NCI-H2227 (cell line): Measurements from ENCODE around the gene ZNF521.
A peak's percentile ranks its signal among the peaks of the same experiment; 100 is the strongest.

ENCODE experiments used
- DNase-seq: peaks from one replicate; lab custom pipeline; 2025; ENCODE audit not compliant: unreplicated experiment; lab: John Stamatoyannopoulos, UW

The ZNF521 gene

DNA sequence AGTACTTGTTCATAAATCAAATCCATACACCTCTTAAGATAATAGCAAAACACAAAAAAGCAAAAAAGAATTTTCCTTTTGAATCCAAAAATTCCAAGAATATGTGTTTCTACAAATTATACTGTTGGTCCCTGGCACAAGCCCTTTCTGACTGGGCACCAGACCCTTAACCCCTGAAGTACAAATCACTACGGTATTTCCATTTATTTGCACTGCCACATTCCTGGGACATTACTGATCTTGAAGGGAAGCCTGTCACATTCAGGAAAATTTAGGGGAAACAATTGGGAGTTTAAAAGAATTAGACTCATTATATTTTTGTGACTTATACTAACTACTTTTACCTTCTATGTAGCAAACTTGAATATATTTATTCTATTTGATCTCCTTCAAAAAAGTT lies 98.8 kb downstream of the ZNF521 start:
- DNase-seq = no peak

DNA sequence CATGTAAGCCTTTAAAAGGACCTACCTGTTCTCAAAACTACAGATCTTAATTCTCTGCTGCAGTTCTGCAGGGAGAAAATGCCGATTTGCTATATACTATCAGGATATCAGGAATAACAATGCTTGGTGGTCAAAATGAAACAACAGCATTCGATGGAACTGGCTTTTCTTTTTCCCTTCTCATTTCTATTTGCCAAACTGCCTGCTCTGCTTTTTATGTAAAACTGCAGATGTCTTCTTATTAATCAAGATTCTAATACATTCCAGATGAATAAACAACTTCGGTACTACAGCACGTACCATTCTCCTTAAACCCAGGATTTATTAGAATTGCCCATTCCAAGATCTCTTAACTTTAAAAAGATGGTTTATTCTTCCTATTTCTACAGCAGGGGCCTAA lies 100.9 kb downstream of the ZNF521 start:
- no peak for DNase-seq

DNA sequence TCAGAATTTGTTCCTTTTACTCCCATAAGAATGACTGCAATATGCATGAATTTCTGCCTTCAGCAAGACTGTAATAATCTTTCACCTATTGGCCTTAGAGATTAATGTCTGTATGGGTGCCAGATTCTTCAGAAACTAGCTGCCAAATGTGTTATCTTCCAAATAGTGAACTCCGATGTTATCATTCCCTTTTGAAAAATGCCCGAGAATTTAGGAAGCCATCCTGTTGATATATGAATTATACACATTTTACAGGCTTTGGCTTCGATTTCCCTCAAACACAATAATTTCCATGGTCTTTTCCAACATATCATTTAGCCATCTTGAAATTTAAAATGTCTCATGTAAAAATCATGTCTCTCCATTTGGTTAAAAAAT lies 101.5 kb downstream of the ZNF521 start:
- DNase-seq = no peak

DNA sequence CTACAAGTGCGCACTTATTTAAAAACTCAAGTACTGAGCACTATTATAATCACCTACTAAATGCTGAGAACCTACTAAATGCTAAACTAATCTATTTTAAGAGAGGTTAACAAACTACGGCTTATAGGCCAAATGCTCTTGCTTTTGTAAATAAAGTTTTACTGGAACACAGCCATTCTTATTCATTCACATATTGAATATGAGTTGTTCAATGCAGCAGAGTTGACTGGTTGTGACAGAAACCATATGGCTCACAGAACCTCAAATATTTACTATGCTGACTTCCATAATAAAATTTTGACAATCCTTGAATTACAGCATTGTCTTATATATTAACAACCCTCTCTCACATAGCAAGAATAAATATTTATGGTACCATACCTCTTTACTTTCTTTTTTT lies 103.2 kb downstream of the ZNF521 start:
- no peak for DNase-seq

DNA sequence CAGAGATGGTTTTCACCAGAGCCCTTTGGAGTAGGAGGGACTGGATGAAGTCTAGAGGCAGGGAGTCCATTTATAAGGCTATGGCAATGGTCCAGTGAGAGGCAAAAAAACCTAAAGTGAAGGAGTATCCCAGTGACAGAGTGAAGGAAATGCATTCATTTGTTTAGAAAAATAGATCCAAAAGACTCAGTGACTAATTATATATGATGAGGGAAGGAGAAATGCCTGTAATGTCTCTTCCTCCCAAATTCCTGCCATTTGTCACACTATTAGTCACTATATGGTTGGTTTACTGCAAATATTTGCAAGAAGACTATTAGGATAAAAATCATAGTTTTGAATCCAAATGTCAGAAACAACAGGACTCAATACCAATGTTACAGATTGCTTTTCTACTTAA lies 104.2 kb downstream of the ZNF521 start:
- DNase-seq = no peak

DNA sequence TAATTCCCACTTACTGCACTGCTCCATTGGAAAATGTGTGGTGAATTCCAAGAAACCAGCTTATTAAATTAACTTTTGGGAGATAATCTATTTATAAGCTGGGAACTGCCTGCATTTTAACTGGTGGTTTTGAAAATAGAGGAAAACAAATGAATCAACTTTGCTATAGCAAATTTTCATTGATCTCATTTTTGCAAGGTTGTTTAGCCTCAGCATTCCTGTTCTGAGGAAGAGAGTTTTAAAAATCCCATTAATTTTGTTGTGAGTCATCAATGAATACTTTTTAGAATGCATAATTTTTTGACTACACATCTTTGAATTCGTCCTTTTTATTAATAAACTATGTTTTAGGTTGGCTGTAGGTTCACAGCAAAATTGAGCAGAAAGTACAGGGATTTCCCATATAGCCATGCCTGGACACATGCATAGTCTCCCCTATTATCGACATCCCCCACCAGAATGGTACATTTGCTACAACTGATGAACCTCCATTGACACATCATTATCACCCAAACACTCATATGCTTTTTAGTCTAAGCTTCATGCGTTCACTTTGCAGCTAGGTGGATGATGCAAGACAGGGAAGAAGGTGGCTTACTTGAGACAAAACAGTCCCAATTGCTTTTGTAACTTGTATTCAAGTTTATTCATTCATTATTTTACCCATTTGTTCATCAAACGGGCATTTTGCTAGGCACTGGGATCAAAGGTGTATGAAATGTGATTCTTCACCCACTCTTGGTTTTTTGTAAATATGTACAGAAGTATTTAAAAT lies 106.9 kb downstream of the ZNF521 start:
- no peak for DNase-seq

DNA sequence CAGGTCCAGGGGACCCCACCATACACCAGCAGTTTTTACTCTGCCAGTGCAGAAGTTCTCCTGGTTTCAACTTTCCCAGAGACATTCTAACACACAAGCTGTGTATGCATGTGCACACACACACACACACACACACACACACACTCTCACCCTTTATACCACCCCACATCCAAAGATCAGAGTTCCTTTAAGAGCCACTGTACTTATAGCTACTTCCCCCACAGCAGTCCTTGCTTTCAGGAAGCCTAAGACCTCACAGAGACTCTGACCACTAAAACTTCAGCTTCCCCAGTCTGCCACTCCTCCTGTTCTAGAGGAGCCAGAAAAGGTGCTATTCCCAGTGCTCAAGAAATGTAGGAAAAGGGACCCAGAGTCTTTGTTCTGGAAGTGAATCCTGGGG lies 107.8 kb downstream of the ZNF521 start:
- no peak for DNase-seq

DNA sequence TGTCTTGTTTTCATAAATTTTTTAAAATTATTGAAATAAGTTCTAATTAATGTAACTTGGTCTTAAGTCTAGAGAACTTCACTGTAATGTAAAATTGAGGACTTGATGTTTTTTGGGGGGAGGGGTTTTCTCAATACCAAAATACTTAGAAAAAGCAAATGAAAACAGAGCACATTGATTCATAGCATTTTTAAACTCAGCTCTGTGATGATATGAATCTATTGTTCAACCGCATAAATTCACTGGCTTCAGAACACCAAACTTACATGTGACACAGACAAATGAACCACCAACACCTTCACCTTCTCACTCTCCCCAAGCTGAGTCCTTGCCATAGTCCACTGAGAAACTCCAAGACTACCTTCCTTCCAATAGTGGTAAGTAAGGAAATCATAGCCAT lies 108.2 kb downstream of the ZNF521 start:
- DNase-seq = no peak

DNA sequence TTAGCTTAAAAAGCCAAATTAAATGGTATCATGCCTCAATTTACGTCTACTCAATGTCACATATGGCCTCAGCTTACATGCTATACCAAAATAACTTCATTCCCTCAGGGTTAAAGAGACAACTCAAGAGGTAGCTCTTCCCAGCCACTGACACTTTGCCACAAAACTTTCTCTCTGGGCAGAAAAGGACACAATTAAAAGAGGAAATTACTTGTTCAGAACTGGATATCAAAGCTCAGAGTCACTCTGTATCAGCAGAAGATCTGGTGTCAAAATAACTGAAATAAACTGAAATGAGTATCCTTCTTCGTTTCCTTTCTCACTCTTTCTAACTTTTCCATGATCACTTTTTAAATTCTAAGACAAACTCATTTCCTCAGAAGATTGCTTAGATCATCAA lies 108.7 kb downstream of the ZNF521 start:
- no peak for DNase-seq

DNA sequence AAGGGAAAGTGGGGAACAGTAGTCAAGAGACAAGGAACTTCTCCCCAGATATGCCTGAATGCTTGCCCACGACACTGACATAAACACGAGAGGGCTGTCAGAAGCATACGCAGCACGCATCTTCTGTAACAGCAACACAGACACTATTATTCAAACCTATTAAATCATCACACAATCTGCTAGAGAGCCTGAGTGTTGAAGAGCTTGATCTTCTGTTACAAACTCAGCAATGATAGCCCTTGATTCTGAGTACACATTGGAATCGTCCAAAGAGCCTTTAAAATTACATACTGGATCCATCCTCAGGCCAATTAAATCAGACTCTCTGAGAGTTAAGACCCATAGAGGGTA lies 111.6 kb downstream of the ZNF521 start:
- DNase-seq = peak; percentile 66

DNA sequence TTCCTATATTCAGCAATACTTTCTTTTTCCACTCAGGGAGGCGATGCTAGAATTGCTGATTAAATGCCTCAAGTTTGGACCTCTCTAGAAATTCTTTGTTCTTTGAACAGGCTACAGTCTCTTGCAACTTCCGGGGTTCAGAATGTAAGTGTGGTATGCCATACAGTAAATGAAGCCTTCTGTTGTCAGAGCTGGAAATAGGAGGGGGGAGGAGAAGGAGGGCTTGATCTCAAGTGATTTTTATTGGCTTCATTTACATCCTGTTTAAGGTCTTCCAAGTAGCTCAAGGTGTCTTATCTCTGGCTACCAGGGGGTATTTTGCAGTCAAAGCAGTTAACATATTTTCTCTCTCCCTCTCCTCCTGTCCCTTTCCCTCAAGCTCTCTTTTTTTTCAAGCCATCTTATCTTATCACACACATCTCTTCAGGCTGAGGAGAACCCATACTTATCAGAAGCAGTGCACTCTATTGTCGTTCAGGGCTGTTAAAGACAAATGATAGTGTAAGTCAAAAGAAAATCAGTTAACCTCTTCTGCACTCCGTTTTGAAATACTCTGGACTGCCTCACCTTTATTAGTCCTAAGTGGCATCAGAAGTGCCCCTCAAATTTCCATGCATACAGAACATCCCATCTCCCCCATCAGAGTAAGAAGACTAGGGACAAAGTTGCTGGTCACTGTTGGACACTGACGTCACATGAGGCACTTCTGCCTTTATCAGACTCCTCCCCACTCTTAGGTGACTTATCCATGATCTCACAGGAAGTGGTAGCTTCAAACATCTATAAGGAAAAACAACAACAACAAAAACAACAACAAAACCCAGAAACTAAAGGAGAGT lies 112.2 kb downstream of the ZNF521 start:
- peak; percentile 55 for DNase-seq

DNA sequence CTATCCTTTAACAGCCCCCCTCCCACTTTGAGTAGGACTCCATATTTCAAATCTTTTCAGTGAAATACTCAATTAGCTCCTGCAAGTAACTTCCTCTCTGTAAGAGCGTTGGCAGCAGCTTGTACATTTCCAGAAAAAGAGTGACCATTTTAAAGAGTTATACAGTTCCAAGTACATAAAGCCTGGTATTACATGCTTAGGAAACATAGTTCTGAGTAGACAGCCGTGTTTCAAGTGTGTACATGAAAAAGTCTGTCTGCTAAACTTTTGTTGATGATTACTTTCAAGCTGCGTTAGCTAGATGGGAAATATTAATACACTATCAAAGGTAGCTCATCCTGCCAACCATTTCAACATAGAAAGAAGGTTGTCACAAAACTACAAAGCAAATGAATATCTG lies 112.8 kb downstream of the ZNF521 start:
- no peak for DNase-seq

DNA sequence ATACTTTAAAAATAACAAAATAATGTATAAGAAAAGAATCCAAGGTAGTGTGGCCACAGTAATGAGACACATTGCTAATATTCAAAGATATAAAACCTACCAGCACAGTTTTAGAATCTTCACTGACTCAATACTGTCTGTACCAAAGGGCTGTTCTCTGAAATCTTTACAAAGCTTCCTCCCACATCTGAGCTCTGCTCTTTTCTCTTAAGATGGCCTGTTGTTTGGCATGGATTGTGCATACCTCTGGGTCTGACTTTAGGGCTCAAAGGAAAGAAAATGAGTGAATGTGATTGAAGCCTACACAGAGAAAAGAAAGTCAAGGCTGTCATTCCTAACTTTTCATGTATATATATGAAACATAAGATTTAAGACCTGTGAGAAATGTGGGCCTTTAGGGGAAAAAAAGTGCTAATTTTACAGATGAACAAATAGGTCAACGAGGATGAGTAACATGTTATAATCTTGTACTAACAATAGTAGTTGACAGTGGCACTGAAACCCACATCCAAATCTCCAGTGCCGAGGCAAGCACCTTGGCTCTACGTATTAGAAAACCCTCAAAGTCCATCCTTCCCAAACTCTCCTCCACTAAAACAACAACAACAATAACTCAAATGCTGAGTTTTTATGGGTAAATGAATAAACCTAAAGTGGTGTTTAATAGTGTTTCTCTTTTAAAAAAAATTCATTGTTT lies 114.2 kb downstream of the ZNF521 start:
- DNase-seq = no peak

DNA sequence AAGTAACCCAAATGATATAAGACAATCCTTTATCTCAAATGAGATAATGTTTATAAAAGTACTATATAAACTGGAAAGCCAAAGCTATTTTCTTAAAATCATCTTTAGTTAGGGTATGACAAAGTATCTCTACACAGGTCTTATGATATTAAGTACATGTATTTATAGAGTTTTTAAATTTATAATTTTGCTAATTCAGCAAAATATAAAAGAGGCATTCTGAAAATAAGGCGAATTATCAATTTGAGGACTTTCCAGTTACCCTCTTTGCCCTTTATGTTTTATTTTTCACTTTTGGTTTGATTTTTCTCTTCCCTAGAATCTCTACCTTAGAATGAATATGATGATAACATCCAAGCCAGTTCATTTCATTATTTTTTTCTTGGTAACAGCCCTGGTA lies 115.2 kb downstream of the ZNF521 start:
- DNase-seq = no peak

DNA sequence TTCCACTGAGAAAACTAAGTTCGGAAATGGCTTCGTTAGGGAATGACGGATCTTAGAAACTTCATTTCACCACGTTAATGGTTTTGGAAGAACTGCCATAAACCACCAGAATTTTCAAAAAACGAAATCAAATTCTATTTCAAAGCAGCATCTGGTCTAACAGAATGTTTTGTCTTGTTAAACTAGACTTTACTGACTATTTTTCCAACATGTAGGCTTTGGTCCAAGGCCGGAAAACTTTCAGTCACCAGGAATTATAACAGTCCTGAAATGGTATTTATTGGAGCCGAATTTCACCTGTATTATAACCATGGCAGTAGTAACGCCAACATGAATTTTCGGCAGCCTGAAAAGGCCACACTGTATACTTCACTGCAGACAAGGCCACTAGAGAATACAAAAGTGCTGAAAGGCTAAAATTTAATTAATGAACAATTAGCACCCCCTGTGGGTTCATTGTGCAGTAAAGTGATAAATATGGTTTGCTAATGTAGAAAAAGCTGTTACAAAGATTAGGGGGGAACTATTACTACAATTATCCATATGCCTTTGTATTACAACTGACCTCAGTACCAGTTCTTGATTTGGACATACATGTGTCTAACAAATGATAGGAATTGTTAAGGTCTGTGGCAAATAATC lies 116.4 kb downstream of the ZNF521 start:
- no peak for DNase-seq

DNA sequence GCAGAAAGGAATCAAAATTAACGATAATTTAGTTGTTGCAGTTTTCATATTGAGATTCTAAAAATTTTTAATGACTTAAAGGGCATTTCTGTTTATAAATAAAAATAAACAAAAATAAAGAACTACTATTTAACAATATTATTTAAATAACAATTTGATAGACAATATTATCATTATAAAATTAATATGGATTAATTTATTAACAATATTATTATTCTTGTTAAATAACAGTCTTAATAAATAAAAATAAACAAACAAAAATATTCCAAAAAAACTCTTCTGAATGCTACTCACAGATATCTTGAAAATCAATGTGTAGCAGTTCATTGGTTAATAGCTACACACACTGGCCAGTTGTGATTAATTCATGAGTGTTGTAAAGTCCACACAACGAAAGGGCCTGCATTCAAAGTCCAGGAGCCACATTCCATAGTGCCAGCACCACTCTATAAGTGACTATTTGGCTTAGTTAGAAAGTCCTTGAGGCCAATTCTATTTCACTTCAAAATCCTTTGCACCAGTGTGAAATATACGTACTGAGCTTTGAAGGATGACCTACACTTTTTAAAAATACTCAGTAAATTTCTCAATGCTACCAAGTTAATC lies 117.1 kb downstream of the ZNF521 start:
- DNase-seq = no peak

DNA sequence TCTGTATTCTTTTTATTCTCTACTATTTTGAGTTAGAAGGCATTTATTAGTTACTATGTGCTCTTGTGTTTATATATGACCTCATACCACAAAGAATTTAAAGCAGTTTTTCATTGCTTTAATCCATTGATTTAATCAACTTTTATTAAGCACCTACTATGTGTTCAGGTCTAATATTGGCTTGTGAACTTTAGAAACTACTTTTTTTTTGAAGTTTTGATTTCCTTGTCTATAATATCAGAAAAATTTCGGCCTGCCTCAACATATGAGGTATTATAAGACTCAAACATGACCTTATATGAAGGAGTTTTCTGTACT lies 117.7 kb downstream of the ZNF521 start:
- DNase-seq = no peak

DNA sequence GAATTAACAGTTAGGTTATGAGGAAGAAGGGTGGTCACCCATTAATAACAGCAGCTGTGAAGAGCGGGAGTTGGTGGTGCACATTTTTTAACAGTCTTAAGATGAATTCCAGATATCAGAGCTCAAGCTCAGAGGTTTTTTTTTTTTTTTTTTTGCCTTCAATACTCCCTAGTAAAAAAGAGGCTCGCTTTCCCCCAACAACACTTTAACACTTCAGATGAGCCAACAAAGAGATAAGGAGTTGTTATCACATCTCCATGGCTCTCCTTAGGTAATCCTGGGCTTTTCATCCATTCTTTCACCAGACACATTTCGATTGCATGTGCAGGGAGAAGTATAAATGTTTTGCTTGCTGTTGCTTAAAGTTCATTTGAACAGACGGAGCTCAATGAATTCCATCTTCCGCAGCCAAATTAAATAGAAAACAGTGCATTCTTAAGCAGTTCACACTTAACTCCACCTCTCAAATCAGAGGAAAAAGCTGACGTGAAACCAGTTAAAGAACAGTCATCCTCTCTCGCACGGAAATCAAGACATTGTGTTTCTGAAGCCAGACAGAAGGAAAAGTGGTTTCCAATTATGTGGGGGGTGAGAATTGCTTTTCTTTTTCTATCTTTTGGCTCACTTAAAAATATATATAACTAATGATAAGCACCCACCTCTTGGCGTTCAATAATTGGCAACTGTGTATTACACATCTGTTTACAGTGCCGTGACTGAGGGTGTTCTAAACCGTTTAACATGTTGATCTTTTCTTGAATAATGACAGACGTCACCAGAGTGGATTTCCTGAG lies 118.2 kb downstream of the ZNF521 start:
- peak; percentile 23 for DNase-seq

DNA sequence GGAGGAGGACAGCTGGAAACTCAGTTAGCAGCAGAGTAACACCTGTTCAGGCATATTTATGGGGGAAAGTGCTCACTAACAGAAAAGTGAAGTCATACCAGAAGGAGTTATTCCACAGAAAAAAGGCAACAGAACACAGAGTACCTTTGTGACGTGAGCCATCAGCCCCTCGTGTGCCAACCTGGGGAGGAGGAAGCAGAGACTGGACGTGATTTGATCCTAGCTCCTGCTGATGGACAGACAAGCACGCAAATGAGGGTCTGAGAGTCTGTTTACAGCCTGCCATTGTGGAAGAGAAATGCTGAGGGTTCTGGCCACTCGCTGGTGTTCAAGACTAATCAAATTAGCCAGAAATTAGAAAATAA lies 120.7 kb downstream of the ZNF521 start:
- DNase-seq = no peak

DNA sequence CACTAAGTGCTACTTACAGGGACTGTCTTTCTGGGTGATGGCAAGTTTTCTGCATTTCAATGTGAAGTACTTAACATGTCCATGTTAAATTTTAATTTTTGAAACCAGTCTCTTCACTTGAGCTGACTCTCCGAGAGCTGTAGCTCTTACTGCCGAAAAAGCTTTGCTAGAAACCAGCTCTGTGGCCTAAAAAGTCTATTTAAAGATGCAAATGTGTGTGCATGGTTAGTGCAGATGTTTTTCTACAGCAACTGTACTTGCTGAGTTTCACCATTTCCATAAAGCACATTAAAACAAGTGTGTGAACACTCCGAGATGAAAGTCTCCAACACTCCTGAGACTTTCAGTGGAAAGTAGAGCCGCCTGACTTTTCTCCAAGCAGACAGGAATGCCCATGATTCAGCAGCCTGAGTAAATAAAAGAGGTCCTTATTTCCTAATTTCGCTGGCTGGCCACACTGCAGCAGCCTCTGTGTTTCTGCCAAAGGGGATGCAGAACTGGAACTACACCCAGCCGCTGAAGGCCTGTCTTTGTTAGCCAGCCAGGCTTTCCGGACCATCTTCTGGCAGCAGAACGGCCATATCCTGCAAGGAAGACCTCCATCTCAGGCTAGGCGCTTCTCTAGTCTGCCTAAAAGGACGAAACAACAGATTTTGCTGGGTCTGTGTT lies 121.2 kb downstream of the ZNF521 start:
- DNase-seq = no peak
